HPDE6-E6E7 (cell line): Measurements from ENCODE around the gene NOL4L.
A peak's percentile ranks its signal among the peaks of the same experiment; 100 is the strongest.

ENCODE experiments used
- DNase-seq: peaks from one replicate; pipeline ENCODE4 v3.0.0; 2011; ENCODE audit warnings: missing footprints; ENCODE audit errors: extremely low spot score

The NOL4L gene

GRCh38 chr20:32576560-32576959 lies 8.6 kb downstream of the NOL4L start:
- no peak for DNase-seq

GRCh38 chr20:32575805-32576204 lies 9.3 kb downstream of the NOL4L start:
- DNase-seq, result no peak

DNA sequence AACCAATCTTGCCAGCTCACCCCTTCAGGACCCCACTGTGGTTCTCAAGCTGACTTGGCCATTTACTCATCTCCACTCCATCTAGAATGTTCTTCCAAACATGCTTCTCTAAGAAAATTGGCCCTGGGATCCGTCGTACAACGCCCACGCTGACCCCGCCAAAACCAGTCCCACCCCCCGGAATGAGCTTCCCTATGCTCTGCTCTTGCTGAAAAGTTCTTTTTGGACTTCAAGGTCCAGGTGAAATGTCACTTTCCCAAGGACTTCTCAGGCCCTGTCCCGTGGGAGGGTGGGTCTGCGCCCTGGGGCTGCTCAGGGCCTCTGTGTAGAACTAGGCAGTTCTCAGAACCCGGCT lies 9.9 kb downstream of the NOL4L start:
- no peak for DNase-seq

DNA sequence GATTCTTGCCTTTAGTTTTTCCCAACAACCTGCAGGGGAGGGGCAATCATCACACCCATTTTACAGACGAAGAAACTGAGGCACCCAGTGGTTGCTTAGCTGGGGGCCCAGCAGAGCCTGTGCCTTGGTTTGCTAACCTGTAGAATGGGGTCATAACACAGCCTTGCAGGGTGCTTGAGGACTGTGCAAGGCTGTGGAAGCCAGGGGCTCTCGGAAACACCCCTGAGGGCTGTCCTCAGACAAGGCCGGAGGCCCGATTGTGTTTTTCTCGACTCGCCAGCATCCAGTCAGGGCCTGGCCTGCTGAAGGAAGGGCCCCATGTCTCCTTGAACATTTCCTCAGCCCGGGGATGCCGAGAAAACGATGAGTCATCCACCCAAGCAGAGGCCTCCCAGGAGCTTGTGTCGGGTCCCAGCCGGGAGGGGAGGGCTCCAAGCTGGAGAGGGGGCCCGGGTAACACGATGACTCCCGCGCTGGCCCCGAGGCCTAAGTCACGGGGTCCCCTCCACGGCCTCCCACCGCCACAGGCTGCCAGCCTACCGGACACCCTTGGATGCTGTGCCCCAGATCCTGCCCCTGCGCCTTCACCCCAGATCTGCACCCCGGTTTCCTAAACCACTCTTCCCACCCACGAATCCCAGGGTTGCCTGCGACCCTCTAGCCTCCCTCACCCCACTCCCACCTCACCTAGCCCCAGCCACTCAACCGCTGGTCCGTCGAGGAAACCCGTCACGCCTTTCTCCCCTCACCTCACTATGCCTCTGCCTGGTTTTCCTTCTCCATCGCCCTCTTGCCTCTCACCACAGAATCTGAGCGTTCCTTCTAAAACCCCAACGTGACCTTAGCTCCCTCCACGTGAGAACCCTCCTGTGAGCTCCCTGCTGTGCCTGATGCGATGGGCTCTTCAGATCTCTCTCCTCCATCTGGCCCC lies 10.6 kb downstream of the NOL4L start:
- peak; percentile 92 for DNase-seq

- no peak for DNase-seq
Measured at GRCh38 chr20:32573167-32573851, 11.8 kb downstream of the NOL4L start.

DNA sequence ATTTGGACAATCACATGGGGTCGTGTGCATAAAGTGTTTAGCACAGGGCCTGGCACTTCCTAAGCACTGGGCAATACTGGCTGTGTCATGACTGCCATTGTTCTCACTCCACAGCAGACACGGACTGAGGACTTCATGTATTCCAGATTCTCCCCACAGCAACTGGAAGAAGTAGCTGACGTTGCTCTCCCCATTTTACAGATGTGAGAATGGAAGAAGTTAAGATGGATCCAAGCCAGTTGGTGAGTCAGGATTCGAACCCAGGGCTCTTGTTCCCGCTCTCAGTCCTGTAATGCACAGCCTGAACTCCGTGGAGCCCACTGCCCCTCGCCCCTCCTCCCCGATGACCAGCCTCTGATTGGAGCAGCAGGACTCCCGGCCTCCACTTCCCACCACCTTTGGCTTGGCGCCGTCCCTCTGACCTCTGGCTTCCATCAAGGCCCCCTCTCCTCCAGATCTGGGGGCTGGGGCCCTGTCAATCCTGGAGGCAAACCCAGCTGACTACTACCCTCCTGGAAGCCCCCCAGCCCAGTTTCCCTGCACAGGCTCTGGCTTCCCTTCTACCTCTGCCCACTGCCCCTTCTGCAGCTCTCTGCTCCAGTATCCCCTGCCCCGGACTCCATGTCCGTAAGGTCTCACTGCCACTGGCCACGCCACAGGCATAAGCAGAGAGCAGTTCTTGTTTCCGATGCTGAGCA lies 12.7 kb downstream of the NOL4L start:
- DNase-seq, result no peak

DNA sequence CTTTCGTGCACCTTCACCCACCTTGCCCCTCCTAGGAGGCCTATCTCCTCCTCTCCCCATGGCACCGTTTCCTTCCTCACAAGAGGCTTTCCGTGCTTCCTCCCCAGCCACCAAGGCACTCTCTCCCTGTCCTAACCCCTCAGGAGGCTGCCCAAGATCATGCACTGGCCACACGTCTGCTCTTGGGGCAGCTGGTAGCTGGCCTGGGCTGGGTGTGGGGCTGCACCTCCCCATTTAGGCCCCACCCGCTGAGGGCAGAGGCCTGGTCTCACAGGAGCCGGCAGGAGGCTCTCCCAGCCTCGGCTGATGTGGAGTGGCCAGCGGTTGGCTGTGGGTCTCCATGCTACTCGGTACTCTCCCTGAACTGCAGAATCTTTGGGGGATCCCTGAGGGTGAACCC lies 13.6 kb downstream of the NOL4L start:
- no peak for DNase-seq

DNA sequence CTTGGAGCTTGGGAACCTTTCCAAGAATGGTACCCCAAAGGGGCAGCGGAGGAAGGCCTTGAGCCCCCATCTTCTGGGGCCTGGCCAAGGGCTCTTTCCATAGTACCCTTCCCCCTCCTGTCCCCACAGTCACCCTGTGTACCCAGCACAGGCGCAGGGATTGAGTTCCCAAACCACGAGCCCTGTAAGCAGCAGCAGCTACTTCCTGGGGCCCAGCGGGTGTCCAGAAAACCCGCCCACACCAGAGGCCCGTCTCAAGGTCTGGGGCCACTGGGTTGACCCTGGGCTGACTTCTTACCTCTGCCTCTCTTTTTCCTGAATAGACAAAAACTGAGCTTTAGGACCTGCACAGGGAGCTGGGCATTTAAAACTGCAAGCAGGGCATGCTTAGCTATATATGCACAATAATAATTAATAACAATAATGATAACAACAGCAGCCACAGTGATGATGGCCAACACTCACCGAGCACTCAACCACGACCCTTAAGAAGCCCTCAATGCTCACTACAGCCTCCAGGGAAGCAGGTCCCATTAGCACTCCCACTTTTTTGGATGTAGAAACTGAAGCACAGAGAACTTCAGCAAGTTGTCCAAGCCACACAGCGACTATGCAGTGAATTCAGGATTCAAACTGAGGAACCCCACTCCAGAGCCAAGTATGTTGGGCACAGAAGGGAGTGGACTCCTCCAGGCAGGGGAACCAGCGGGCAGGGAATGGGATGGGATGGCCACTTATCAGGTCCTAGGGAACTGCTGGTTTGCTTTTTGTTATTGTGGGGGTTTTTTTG lies 14.5 kb downstream of the NOL4L start:
- DNase-seq, result no peak

DNA sequence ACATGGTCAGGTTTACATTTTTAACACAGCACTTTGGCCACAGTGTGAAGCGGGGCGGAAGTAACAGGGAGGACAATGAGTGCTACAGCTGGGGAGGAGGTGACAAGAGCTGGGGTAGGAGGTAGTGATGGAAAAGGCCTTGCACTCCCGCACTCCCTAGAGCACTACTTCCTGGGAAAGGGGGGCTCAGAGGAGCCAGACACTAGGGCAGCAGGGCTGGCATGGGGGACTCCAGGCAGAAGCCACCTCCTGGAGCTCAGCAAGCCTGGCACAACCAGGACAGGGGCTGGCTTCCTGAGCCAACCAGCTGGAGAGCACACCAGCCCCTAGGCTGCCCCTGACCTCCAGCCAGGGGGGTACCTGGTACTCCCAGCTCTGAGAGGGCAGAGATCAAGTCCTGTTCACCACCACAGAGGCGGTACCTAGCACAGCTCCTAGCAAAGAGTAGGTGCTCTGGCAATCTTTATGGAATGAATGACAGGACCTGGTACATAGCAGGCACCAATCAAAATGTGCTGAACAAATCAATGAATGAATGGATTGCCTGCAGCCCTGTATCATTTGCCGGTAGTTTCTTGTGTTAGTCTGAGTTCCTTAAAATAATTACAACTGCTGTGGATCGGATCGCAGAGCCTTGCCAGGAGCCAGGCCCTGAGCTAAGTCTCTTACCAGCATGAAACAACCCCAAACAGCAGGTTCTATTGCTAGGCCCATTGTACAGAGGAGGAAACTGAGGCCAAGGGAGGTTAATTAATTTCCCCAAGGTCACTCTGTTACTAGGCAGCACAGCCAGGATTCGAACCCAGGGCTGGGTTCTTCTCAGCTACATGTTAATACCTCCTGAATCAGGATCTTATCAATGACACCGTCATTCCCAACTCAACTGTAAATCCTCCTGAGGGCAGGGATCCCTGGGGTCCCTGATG lies 15.5 kb downstream of the NOL4L start:
- no peak for DNase-seq

- DNase-seq, result no peak
Measured at GRCh38 chr20:32569018-32569379, 16.1 kb downstream of the NOL4L start.

- DNase-seq, result no peak
Measured at GRCh38 chr20:32567384-32568178, 17.6 kb downstream of the NOL4L start.

DNA sequence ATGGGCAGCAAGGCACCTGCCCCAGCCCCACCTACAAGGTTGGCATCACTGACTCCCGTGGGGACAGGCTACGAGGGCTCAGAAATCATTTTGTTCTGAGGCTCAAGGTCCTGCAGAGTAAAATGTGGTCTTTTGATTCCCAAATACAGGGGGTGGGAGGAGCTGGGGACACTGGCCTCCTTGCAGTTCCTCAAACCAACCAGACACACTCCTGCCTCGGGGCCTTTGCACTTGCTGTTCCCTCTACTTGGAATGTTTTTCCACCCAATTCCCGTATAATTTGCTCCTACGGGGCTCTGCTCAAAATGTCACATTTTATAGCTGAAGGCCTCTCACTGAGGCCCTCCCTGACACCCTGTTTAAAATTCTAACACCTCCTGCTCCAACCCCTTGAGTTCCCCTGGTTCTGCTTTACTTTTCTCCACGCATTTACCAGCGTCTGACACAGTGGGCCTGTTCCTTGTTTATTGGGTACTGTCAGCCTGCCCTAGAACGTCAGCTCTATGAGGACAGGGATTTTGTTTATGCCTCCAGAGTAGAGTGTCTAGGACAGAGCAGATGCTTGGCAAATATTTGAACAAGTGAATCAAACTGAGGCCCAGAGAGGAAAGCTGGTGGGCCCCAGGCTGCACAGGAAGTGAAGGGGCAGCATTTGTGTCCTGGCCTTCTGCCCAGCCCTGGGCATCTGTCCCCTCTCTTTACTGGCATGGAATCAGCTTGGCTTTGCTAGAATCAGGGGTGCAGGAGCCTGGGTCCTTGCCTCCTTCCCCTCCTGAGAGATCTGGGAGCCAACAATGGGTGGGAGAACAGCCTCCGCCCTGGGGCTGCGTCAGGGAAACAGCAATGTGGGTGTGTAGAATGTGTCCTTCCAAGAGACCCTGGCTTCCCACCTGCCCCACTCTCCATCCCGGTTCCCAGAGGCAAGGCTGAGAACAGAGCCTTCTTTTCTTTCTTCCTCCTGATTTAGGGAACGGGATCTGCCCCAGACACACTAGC lies 18.5 kb downstream of the NOL4L start:
- no peak for DNase-seq

DNA sequence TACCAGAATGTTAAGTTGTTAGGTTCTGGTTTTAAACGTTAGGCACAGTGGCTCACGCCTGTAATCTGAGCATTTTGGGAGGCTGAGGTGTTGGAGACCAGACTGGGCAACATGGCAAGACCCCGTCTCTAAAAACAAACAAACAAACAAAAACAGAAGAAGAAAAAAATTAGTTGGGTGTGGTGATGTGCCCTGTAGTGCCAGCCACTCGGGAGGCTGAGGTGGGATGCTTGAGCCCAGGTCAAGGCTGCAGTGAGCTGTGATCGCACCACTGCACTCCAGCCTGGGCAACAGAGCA lies 19.4 kb downstream of the NOL4L start:
- DNase-seq, result no peak

DNA sequence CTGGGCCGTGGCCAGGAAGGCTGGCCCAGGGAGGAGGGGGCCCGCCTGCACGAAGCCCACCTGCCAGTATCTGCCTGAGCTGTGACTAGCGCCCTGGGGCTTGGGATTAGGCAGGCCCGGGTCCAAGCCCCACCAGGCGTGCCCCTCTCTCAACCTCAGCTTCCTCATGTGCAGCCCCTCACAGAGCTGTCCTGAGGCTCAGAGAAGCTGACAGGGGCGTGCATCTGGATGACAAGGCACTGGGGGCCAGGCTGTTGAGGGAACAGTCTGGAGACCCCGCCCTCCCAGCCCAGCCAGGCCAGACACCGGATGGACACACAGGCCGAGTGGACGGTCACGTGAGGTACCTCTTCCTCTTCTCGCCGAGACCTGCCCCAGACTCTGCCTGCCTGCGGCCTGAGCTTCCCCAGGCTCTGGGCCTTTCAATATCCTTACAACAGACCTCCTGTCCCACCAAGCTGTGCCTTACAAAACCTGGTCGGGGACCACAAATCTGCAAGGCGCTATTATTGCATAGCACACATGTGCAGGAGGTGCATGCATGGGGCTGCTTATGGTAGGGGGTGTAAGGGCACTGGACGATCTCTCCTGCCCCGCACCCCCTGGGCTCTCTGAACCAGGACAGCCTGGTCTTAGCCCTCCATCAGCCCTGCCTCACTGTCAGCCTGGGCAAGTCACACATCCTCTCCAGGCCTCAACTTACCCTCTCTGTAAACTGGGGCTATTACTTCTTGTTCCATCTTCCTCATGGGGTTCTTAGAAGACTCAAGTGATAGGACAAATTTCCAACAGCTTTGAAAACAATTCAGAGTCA lies 20.0 kb downstream of the NOL4L start:
- no peak for DNase-seq

DNA sequence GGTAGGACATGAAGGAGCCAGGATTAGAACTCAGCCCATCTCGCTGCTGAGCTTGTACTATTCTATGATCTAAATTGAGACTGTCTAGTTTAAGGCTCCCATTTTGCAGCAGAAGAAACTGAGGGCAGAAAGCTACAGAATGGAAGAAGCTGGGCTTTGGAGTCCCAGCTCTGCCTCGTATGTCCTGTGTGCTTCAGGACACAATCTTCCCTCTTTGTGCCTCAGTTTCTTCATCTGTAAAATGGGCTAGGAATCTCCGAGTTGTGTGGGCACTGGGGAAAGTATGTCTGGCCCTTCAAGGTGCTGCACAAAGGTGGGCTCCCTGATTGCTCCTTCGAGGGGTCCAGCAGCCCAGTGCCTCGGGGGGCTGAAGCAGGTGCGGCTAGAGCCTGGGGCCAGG lies 20.7 kb downstream of the NOL4L start:
- DNase-seq, result no peak

GRCh38 chr20:32563311-32564272 lies 21.5 kb downstream of the NOL4L start:
- no peak for DNase-seq

GRCh38 chr20:32562495-32562911 lies 22.6 kb downstream of the NOL4L start:
- DNase-seq, result no peak
